GM18498 (cell line): ENCODE data around the gene MYO7A.

Experiments used
- ATAC-seq: cut with Tn5 transposase; IDR thresholded peaks from one replicate; pipeline ENCODE4 v1.9.1; 2021; ENCODE audit warnings: mild to moderate bottlenecking, moderate library complexity; ENCODE audit not compliant: unreplicated experiment

The MYO7A gene

DNA sequence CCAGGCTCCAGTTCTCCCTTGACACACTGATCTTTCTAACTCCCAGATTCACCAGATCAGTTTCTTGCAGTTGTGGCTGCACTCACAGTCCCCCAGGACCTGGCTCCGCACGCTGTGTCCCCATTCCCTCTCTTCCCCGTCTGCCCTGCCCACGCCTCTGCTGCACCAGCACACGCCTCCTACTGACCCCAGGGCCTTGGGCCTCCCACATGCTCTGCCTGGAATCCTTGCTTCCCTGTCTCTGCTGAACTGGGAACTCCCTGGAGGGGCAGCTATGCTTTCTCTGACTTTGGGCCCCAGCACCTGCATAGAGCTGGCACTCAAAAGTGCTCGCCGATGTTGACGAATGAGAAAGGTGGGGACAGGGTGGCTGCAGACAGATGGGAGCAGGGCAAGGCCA, 68.9 kb downstream of the MYO7A start:
- no peak for ATAC-seq

DNA sequence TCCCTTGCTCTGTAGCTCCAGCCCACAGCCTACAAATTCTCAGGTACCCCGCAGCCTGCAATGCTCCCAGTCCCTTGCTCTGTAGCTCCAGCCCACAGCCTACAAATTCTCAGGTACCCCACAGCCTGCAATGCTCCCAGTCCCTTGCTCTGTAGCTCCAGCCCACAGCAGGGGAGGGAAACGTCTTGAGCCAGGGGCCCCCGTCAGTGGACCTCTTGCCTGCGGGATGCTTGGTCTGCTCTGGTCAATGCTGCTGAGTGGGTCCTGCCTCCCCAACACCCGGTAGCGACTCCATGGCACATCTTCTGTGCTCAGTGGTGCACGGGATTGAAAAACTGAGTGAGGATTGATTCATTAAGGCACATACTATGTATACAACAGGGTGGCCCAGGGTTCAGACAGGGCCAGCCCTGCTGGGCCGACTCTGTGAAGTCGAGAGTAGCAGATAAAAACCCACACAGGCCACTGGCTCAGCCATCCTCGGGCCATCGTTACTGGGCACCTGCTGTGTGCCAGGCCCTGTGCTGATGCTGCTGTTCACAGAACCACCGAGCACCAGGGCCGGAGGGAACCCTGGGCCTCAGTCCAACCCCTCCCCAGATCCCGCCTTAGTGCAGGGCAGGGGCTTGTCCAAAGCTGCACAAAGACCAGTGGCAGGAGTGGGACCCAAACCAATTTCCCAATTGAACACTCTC, 69.7 kb downstream of the MYO7A start:
- no peak for ATAC-seq

DNA sequence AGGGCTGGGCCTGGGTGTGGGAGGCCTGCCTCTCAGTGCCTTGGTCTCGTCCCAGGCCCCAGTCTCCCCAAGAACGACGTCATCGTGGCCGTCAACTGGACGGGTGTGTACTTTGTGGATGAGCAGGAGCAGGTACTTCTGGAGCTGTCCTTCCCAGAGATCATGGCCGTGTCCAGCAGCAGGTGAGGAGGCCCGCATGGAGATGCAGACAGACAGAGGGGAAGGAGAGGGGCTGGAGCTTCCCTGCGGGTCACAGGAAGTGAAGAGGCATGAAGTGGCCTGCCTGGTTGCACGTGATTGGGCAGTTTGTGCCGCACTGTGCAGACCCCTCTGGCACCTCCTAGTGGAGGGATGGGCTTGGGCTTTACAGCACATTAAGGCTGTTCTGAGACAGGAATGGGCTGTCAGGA, 70.4 kb downstream of the MYO7A start:
- ATAC-seq, result no peak

DNA sequence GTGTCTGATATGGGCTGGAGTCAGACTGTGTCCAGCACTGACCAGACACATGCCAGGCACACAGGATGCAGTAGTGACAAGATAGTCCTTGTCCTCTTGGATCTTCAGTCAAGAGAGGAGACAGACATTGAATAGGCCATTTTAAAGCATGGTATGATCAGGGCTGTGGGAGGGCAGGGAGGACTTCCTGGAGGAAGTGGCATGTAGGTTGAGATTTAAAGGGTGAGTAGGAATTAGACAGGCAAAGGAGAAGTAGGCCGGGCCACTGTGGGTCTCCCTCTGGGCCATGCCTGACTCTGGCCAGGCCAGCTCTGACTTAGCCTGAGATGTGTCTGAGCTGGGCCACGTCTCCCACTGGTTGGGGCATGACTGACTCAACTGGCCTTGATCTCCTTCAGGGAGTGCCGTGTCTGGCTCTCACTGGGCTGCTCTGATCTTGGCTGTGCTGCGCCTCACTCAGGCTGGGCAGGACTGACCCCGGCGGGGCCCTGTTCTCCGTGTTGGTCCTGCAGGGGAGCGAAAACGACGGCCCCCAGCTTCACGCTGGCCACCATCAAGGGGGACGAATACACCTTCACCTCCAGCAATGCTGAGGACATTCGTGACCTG, 71.2 kb downstream of the MYO7A start:
- no peak for ATAC-seq

DNA sequence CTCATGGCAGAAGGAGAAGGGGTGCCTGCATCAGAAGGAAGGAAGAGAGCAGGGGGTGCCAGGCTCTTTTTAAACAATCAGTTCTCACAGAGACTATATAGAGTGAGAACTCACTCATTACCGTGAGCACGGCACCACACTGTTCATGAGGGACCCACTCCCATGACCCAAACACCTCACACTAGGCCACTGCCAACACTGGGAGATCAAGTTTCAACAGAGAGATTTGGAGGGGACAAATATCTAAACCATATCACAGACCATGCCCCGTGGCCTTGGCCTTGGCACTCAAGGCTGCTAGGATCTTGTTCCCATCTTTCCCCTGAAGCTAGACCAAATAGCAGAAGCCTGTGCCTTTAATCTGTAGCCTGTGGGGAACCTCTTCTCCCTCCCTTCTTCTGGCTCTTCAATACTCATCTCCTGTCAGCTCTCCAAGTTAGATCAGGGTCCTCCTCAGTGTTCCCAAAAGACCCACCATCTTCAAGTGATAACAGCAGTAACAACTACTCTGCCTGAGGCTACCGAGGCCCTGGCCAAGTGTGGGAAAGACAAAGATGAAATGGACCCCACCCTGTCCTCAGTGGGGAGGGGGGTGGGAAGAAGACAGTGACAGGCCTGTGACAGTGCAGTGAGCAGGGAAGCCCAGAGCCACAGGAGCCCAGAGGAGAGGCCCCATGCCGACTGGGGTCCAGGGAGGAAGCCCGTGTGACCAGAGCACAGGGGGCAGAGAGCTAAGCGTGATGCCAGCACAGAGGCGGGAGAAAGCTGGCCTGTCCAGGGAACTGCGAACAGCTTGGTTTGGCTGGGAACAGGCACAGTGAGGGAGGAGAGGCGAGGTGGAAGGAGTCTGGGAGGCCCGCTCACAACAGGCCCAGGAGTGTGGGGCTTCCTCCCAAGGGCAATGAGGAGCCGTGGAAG, 72.6 kb downstream of the MYO7A start:
- ATAC-seq, result no peak

DNA sequence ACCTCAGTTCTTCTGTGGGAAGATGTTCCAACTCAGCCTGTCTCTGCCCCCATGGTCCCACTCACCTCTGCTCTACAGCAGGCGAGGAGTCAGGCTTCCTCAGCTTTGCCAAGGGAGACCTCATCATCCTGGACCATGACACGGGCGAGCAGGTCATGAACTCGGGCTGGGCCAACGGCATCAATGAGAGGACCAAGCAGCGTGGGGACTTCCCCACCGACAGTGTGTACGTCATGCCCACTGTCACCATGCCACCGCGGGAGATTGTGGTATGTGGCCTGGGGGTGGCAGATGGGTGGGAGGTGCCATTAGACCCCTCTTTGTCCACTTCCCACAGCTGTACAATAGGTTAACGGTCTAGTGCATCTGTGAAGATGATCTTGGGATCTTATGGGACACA, 73.3 kb downstream of the MYO7A start:
- no peak for ATAC-seq

DNA sequence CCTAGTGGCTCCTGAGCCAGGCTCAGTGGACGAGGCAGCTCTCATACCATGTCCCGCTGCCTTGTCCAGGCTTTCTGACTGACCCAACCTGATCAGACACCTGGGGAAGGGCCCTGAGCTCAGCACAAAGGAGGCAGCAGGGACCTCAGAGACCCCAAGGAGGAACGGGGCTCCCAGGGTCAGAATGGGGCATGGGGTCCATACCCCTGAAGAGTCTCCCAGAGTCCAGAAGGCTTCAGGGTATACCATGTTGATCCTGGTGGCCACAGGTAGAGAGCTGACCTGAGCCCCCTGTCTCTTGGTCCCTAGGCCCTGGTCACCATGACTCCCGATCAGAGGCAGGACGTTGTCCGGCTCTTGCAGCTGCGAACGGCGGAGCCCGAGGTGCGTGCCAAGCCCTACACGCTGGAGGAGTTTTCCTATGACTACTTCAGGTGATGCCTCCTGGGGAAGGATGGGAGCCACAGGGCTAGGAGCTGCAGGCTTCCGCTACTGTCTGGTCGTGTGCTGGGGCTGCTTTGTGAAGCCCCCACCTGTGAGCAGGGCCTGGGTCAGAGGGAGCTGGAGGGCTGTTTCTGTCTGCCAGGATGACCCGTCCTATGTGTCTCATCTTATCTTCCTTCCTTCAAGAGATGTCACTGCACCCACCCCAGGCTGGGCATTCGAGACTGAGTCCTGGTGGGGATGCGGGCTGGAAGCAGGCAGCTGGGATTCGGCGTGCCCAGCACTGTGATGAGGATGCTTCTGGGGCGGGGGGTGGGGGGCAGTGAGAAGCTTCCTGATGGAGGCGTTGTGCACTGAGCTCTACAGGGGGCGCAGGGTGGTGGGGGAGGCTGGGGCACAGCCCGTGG, 74.2 kb downstream of the MYO7A start:
- ATAC-seq, result no peak

DNA sequence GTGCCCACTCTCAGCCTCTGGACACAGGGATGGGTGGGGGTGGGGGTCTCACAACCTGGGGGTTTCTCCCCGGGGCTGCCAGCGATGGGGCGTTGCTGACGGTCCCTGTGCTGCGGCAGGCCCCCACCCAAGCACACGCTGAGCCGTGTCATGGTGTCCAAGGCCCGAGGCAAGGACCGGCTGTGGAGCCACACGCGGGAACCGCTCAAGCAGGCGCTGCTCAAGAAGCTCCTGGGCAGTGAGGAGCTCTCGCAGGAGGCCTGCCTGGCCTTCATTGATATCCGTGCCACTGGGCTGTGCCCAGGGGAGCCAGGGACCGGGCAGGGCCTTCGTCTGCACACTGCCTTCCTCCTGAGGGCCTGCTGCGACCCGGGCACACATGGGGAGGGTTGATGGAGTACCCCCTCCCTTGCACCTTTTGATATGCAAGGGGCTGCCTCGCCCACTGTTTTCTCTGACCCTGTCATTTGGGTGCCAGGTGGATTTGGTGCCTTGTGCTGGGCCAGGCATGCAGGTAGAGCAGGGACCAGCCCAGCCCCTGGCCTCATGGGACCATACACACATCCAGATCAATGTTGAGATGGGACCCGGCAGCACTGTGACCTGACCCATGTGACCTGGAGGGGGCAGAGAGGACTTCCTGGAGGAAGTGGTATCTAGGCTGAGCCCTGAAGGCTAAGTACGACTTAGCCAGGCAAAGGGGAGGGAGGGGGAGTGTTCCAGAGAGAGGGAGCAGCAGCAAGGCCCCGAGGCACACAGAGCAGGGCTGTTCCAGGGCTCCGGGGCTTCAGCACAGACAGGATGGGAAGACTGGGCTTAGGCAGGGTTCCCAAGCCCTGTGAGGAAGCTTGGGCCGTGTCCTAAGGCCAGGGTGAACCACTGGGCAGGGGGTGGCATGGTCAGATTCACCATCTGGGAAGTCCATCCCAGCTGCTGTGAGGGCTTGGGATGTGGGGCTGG, 75.2 kb downstream of the MYO7A start:
- no peak for ATAC-seq

DNA sequence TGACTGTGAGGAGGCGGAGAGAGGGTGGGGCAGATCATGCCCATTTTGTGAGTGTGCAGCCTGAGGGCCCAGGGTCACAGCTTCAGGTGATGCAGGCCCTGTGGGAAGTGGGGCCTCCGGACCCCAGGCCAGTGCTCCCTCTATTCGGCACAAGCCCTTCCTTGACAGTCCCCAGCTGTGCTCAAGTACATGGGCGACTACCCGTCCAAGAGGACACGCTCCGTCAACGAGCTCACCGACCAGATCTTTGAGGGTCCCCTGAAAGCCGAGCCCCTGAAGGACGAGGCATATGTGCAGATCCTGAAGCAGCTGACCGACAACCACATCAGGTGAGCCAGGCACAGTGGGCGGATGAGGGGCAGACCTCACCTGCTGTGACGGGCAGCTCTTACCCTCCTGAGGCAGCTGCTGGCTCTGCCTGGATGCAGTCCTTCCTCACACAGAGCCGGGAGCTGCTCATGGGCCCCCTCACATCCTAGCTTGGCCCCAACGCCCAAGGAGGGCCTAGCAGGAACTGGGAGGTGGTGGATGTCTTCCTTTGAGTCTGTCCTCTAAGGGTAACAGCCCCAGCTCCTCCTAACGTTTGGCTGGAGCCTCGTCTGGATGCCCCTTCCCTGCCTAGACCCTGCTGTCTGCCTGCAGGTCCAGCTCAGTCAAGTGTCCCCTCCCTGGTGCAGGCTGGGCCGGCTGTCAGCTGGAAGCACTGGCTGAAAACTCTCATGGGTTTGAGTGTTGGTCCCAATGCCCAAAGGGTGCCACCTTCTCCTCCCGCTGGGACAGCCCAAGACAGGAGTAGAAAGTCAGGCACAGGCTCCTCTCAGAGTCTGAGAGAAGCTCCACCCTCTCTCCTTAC, 76.1 kb downstream of the MYO7A start:
- no peak for ATAC-seq

DNA sequence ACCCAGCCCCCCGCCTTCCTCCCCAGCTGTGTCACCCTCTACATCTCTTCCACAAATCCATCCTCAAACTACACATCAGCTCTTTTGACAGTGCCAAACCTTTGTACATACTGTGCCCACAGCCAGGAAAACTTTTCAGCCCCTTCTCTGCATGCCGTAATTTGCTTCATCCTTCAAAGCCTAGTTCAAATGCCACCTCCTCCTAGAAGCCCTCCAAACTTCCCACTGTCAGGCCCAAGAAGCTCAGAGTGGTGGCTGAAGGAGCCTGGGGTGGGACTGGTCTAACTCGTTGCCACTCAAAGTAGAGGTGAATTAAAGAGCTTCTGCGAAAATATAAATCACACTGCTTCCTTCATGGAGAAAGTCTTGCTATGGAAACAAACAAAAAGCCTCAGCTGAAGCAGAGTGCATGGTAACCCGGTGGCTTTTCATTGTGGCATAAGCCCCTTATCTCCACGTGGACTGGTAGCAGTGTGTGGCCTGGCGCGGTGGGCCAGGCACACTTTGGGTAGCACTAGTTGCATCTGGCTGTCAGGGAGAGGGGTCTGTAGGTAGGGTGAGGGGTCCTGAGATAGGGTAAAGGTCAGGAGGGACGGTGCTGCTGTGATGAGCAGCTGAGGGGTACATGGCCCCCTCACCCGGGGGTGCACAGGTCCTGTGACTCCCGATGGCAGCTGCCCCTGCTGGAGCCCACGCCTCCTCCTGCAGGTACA, 76.9 kb downstream of the MYO7A start:
- ATAC-seq, result no peak

DNA sequence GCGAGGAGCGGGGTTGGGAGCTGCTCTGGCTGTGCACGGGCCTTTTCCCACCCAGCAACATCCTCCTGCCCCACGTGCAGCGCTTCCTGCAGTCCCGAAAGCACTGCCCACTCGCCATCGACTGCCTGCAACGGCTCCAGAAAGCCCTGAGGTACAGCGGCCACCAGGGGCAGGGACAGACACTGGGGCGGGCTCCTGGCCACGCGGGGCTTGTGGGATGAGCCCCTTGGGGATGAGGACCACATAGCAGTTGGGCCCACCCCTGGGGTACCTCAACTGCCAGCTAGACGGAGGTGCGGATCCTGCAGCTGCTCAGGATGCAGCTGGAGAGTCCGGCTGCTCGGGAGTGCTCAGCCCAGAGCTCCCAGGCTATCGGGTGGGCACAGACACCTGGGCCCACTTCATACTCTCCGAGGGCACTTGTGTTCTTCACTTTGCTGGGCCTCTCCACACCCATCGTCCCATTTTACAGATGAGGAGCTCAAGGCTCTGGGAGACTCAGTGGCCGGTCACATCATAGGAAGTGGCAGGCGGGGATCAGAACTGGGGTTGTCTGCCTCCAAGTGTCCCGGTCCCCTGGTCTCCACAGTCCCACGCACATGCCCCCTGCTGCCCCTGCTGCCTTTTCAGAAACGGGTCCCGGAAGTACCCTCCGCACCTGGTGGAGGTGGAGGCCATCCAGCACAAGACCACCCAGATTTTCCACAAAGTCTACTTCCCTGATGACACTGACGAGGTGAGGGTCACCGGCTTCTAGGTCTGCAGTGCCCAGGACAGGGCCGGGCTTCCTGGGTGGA, 77.6 kb downstream of the MYO7A start:
- no peak for ATAC-seq

DNA sequence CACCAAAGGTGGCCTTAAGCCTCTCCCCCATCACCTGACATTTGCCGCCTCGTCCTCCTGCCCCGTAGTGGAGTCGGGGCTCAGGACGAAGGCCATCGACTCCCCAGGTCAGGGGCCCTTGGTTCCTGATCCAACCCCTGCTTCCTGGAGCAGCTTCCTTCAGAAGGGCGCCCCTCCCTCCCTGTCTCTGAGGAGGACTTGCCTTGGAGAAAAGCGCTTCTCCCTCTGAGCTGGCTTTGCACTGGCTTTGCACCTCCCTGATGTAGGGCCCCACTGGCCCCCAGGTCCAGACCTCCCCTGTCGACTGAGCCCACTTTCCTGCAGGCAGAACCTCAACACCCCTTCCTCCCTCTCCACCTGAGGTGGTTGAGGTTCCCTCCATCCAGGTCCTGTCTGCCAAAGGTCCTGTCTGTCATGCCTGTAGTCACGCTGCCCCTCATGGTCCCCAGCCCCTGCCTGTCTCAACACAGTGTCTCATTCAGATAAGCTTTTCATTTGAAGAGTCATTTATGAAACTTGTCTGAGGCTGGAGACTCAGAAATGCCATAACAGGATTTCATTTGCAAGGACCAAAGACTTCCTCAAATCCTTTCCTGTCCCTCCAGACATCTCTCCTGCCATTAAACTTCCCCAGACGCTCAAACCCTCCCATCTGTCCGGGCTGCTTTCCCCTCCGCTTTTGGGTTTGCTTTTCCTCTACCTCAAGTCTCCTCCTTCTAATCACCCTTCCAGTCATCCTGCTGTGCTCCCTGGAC, 78.4 kb downstream of the MYO7A start:
- no peak for ATAC-seq

DNA sequence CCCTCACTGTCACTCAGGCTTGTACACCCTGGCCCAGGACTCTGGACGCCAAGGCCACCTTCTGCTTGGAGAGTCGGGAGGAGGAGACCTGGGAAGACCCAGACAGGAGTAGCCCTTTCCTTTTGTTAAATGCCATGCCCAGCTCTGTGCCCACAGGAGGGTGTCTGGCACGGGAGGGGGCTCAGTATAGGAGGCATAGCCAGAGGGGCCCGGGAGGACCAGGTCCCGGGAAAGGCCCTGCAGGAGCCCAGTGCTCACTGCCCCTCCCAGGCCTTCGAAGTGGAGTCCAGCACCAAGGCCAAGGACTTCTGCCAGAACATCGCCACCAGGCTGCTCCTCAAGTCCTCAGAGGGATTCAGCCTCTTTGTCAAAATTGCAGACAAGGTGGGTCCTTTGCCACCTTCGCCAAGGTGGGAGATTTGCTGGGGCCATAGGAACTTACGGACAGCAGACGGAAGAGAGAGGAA, 79.0 kb downstream of the MYO7A start:
- ATAC-seq, result no peak

DNA sequence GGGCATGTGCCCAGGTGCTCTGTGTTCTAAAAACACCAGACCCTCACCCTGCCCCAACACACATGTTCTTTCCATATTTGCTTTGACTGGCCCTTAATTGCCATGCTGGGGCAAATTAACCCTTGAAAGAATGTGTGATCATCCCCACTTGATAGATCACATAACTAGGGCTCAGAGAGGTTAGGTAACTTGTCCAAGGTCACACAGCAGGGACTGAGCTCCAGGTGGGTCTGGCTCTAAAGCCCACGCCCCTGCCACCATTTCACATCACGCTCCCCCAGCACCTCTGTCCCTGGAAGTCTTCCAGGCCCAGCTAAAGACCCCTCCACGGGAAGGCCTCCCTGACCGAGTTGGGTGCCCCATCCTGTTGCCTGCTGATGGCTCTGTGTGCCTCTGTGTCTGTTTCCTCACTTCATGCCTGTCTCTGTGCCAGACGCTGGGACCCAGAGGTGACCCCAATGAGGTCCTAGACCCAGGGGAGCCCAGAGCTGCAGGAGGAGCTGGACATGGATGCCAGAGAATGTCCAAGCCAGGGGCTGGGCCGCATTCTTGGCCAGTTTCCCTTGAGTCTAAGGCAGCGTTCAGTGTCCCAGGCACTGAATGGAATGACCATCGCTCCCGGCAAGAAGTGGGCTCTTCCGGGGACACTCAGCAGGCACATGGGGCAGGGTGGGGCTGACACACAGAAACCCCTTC, 79.7 kb downstream of the MYO7A start:
- ATAC-seq, result no peak

DNA sequence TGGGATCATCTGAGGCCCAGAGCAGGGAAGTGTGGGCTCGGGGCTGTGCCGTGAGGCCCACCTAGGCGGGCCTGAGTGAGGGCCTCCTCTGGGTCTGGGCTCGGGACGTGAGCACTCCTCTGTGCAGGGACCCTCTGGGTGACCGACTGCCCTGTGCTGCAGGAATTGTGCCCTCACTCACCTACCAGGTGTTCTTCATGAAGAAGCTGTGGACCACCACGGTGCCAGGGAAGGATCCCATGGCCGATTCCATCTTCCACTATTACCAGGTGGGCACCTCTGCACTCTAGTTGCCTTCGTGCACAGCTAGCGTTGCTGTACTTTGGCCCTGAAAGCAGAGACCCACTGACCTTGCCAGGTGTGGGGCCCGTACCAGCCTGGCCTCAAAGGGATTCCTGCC, 80.5 kb downstream of the MYO7A start:
- ATAC-seq, result no peak

DNA sequence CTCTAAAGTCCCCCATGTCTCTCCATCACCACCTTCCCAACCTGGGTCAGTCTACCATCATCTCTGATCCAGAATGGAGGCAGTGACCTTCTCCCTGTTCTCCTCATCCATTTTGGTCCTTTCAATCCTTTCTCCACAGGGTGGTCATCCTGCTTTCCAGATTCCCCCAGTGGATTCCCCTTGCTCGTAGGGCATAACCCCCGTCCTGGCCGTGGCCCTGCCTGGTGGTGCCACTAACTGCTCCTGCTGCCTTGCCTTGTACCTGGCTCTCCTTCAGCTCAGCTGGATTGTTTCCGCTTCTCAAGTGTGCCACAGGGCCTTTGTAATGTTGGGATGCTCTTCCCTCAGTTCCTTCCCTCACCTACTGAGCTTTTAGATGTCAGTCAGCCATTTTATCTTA, 81.6 kb downstream of the MYO7A start:
- no peak for ATAC-seq
